ENCODE measurements around the gene ZFP57.

DNA sequence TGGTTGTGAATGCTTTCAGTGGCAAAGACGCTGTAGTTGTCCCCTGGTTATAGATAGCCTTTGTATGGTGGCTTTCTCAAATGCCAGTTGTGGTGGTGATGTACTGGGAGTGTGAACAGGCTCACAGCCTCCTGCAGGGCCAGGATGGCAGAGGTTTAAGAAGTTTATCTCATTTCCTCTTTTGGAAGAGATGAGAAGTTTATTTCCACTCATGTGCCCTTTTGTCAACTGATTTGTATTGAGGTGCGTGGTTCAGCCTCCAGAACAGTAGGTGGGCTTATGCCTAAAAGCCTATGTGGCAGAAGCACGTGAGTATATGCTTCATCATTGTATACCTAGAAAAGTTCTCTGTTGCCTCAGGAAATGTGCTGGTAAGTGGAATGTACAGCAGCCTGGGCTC lies 13.7 kb upstream of the ZFP57 start:
- TF ChIP-seq, protein P1, sequence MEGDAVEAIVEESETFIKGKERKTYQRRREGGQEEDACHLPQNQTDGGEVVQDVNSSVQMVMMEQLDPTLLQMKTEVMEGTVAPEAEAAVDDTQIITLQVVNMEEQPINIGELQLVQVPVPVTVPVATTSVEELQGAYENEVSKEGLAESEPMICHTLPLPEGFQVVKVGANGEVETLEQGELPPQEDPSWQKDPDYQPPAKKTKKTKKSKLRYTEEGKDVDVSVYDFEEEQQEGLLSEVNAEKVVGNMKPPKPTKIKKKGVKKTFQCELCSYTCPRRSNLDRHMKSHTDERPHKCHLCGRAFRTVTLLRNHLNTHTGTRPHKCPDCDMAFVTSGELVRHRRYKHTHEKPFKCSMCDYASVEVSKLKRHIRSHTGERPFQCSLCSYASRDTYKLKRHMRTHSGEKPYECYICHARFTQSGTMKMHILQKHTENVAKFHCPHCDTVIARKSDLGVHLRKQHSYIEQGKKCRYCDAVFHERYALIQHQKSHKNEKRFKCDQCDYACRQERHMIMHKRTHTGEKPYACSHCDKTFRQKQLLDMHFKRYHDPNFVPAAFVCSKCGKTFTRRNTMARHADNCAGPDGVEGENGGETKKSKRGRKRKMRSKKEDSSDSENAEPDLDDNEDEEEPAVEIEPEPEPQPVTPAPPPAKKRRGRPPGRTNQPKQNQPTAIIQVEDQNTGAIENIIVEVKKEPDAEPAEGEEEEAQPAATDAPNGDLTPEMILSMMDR (IDR thresholded peaks at IDR 0.05; ENCODE audit: poor library complexity, severe bottlenecking) = no peak
- no peak for TF ChIP-seq EZH2 (IDR thresholded peaks at IDR 0.05; ENCODE audit: borderline replicate concordance, insufficient read depth, low read length, poor library complexity, severe bottlenecking)
- TF ChIP-seq, protein P2, sequence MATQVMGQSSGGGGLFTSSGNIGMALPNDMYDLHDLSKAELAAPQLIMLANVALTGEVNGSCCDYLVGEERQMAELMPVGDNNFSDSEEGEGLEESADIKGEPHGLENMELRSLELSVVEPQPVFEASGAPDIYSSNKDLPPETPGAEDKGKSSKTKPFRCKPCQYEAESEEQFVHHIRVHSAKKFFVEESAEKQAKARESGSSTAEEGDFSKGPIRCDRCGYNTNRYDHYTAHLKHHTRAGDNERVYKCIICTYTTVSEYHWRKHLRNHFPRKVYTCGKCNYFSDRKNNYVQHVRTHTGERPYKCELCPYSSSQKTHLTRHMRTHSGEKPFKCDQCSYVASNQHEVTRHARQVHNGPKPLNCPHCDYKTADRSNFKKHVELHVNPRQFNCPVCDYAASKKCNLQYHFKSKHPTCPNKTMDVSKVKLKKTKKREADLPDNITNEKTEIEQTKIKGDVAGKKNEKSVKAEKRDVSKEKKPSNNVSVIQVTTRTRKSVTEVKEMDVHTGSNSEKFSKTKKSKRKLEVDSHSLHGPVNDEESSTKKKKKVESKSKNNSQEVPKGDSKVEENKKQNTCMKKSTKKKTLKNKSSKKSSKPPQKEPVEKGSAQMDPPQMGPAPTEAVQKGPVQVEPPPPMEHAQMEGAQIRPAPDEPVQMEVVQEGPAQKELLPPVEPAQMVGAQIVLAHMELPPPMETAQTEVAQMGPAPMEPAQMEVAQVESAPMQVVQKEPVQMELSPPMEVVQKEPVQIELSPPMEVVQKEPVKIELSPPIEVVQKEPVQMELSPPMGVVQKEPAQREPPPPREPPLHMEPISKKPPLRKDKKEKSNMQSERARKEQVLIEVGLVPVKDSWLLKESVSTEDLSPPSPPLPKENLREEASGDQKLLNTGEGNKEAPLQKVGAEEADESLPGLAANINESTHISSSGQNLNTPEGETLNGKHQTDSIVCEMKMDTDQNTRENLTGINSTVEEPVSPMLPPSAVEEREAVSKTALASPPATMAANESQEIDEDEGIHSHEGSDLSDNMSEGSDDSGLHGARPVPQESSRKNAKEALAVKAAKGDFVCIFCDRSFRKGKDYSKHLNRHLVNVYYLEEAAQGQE (IDR thresholded peaks at IDR 0.05; ENCODE audit: borderline replicate concordance) = no peak
- no peak for TF ChIP-seq EP300 (conservative IDR thresholded peaks at IDR 0.05; ENCODE audit: poor library complexity, severe bottlenecking)
- TF ChIP-seq POLR2AphosphoS5 (IDR thresholded peaks at IDR 0.05) = no peak

All from neural cell (in vitro differentiated cells).